B cell (primary cell): ENCODE measurements around the gene CDH16.

Experiments
- CTCF ChIP-seq: fragments of 200-600 bp; IDR thresholded peaks from one replicate; pipeline ENCODE4 v1.8.0; 2022; ENCODE audit warnings: antibody characterized with exemption, mild to moderate bottlenecking
- EZH2 ChIP-seq: IDR thresholded peaks from 2 replicates; pipeline ENCODE4 v1.6.1; 2012; ENCODE audit warnings: borderline replicate concordance, low read depth, mild to moderate bottlenecking, moderate library complexity, low read length; ENCODE audit not compliant: insufficient read depth, poor library complexity, severe bottlenecking

- TF ChIP-seq CTCF (no peak), EZH2 (no peak)
Measured at GRCh38 chr16:66949472-66949871, 30.8 kb upstream of the CDH16 start.
